ENCODE results near the gene SERINC5.

- no peak for TF ChIP-seq ESRRG (CRISPR knock-in tag; IDR thresholded peaks at IDR 0.05)
- TF ChIP-seq ZFP3 (CRISPR knock-in tag; IDR thresholded peaks at IDR 0.05), result no peak
- TF ChIP-seq ZNF70 (CRISPR knock-in tag; IDR thresholded peaks at IDR 0.05), result no peak
- no peak for TF ChIP-seq GLIS3 (CRISPR knock-in tag; IDR thresholded peaks at IDR 0.05)
- no peak for TF ChIP-seq CSDC2 (CRISPR knock-in tag; IDR thresholded peaks at IDR 0.05)
- TF ChIP-seq CSRNP3 (CRISPR knock-in tag; IDR thresholded peaks at IDR 0.05), result no peak
Observed at GRCh38 chr5:80225189-80225933, 30.5 kb downstream of the SERINC5 start.

Data from SK-N-SH treated with all-trans-retinoic acid at 6 μM for 48 hours (cell line).